WERI-Rb-1 (cell line): ENCODE data around the gene GRK4.
"Not testable (repeated sequence)": the region's sequence is repeated elsewhere in the genome, so short reads cannot be mapped to it uniquely, and the experiment has no call there.

Experiments used
- DNase-seq: peaks from one replicate; pipeline ENCODE4 v3.0.0-alpha.2; 2020
- H3K27ac ChIP-seq: fragments of 250-450 bp; sonication (Bioruptor Pico); 2 replicates; pipeline ENCODE4 v1.5.1; 2020; ENCODE audit warnings: mild to moderate bottlenecking, moderate library complexity
- H3K27me3 ChIP-seq: fragments of 250-450 bp; sonication (Bioruptor Pico); 2 replicates; pipeline ENCODE4 v1.5.1; 2021; ENCODE audit warnings: mild to moderate bottlenecking, low read depth, moderate library complexity; ENCODE audit not compliant: insufficient read depth, severe bottlenecking
- H3K36me3 ChIP-seq: fragments of 250-450 bp; sonication (Bioruptor Pico); 2 replicates; pipeline ENCODE4 v1.5.1; 2020; ENCODE audit warnings: mild to moderate bottlenecking, moderate library complexity
- H3K4me3 ChIP-seq: 2 replicates; pipeline ENCODE4 v1.5.1; 2011; ENCODE audit warnings: low read depth, mild to moderate bottlenecking, control low read depth, low read length
- H3K9me3 ChIP-seq: fragments of 250-450 bp; sonication (Bioruptor Pico); 2 replicates; pipeline ENCODE4 v1.5.1; 2021; ENCODE audit warnings: mild to moderate bottlenecking, moderate library complexity; ENCODE audit not compliant: severe bottlenecking
- TF ChIP-seq, protein P1 (sequence below): IDR thresholded peaks from 2 replicates; pipeline ENCODE4 v1.5.1; 2011; ENCODE audit warnings: low read depth, mild to moderate bottlenecking, control low read depth, inconsistent platforms, low read length

The GRK4 gene

DNA sequence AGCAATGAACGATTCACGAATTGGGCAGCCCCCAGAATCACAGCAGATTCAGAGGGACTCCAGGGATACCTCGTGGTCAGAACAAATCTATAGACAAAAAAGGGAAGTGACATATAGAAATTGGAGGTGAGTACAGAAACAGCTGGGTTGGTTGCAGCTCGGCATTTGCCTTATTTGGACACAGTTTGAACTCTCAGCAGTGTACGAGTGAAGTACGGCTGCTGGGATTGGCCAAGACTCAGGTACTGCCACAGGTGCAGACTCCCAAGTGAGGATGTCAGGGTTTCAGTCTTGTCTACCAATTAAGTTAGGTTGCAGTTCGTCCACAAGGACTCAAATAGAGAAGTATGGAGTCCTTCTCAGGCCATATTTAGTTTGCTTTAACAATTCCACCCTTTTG is 82.8 kb downstream of the GRK4 start:
- Histone ChIP-seq H3K27me3 (no peaks in the 10 kb centered on the region), H3K4me3 (no peak overlapping the region), H3K36me3 (no peaks in the 10 kb centered on the region), H3K9me3 (no peaks in the 10 kb centered on the region), H3K27ac (no peak overlapping the region)
- TF ChIP-seq, protein P1, sequence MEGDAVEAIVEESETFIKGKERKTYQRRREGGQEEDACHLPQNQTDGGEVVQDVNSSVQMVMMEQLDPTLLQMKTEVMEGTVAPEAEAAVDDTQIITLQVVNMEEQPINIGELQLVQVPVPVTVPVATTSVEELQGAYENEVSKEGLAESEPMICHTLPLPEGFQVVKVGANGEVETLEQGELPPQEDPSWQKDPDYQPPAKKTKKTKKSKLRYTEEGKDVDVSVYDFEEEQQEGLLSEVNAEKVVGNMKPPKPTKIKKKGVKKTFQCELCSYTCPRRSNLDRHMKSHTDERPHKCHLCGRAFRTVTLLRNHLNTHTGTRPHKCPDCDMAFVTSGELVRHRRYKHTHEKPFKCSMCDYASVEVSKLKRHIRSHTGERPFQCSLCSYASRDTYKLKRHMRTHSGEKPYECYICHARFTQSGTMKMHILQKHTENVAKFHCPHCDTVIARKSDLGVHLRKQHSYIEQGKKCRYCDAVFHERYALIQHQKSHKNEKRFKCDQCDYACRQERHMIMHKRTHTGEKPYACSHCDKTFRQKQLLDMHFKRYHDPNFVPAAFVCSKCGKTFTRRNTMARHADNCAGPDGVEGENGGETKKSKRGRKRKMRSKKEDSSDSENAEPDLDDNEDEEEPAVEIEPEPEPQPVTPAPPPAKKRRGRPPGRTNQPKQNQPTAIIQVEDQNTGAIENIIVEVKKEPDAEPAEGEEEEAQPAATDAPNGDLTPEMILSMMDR, result no peak
- DNase-seq, result no peak

DNA sequence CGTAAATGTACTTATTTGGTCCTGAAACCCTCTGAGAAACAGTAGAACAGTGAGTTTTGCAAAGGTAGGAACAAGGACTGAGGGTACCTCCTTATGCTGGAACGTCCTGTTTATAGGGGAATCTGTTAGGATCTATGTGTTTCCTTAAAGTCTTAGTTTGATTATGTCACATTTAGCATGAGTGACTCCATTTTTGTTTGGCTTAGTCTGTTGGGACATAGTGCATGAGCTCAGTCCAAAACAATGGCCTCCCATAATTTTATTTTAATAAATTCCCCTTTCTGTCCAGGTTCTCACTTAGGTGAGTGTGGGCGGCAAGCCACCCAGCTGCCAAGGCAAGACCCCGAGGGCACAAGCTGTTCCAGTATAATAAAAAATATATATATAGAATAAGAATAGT is 83.3 kb downstream of the GRK4 start:
- Histone ChIP-seq H3K27ac (no peak overlapping the region), H3K4me3 (no peak overlapping the region), H3K9me3 (no peaks in the 10 kb centered on the region), H3K36me3 (no peaks in the 10 kb centered on the region), H3K27me3 (no peaks in the 10 kb centered on the region)
- TF ChIP-seq, protein P1, result no peak
- no peak for DNase-seq

DNA sequence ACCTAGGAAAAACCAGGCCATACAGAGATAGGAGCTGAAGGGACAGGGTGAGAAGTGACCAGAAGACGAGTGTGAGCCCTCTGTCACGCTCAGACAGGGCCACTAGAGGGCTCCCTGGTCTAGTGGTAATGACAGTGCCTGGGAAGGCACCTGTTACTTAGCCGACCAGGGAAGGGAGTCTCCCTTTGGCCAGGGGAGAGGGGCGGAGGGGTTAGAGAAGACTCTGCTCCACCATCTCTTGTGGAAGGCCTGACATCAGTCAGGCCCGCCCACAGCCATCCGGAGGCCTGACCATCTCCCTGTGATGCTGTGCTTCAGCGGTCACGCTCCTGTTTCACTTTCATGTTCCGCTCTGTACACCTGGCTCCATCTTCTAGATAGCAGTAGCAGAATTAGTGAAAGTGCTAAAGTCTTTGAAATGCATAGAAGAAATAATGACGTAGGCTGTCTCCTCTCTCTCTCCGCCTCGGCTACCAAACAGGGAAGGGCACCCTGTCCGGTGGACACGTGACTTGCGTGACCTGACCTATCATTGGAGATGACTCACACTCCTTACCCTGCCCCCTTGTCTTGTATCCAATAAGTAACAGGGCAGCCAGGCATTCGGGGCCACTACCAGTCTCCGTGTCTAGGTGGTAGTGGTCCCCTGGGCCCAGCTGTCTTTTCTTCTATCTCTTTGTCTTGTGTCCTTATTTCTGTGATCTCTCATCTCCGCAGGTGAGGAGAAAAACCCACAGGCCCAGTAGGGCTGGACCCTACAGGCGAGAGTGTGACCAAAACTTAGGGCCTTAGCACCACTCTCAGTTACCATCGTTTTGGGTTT is 84.3 kb downstream of the GRK4 start:
- no peaks in the 10 kb centered on the region for H3K27me3 ChIP-seq
- no peaks in the 10 kb centered on the region for H3K36me3 ChIP-seq
- H3K27ac ChIP-seq, result no peak overlapping the region
- DNase-seq, result peak; percentile 88
- H3K4me3 ChIP-seq, result no peak overlapping the region
- peaks cover 2% of the 10 kb centered on the region for H3K9me3 ChIP-seq
- TF ChIP-seq, protein P1, result peak; percentile 91

DNA sequence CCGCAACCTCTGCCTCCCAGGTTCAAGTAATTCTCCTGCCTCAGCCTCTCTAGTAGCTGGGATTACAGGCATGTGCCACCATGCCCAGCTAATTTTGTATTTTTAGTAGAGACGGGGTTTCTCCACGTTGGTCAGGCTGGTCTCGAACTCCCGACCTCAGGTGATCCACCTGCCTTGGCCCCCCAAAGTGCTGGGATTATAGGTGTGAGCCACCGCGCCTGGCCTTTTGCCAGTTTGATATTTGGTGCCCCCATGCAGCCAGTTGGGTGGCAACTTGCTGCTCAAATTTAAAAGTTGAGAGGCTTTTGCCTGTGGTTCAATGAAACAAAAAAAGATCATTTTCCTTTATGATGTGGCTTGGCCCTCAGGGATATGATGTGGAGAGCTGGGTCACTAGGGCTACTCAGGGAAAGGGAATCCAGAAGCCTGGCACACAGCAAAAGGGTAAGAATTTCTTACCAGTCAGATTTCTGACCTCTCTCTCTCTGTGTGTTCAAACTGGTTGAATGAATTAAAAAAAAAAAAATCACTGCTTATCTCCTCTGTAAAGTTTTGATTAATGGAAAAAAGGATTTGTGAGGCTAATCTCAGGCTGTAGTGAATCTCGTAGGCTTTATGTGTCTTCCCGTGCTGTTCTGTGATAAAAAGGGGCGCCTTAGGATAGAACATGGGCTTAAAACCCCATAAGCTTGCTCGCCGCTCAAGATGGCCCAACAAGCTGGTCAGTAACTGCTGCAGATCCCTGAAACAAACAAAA is 87.9 kb downstream of the GRK4 start:
- H3K27ac ChIP-seq, DNase-seq, H3K27me3 ChIP-seq, H3K4me3 ChIP-seq, H3K36me3 ChIP-seq: not testable (repeated sequence)
- H3K9me3 ChIP-seq, result peaks cover 23% of the 10 kb centered on the region

DNA sequence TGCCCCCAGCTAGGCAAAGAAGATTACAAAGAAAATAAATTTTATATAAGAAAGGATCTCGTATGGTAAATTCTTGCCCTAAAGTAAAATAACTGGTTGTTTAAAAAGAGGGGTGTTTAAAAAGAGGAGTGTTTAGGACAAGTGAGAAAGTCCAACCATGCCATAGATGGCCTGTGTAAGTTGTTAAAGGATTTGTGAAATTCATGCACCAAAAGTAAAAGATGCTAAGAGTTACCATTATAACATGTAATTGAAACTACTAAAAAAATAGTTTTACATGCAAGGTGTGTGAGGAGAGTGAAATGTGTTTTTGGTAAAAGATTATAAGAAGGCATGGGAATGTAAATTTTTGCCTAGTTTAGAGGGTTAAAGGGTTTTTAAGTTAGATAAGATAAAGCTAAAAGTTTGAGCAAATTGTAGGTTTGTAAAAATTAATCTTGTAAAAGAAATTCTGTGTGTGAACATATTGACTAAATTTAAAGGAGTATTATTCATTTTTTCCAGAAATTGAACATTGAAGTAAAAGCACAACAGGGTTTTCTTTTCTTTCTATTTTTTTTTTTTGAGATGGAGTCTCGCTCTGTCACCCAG is 90.9 kb downstream of the GRK4 start:
- TF ChIP-seq, protein P1, result no peak
- no peaks in the 10 kb centered on the region for H3K27me3 ChIP-seq
- H3K9me3 ChIP-seq, result peaks cover 25% of the 10 kb centered on the region
- no peaks in the 10 kb centered on the region for H3K36me3 ChIP-seq
- H3K4me3 ChIP-seq, result no peak overlapping the region
- DNase-seq, result no peak
- no peak overlapping the region for H3K27ac ChIP-seq

DNA sequence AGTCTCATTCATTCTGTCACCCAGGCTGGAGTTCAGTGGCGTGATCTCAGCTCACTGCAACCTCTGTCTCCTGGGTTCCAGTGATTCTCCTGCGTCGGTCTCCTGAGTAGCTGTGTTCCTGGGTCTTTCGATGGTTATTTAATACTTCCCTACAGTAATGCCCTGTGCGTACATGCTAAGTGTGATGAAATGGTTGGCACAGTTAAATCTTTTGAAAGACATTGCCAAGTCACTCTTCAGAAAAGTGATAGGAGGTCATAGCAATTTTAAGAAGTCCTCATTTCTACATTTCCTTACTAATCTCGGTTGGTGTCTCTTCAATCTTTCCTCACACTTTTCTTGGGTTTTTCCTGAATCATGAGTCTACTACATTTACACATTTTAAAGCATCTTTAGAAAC is 96.6 kb downstream of the GRK4 start:
- Histone ChIP-seq H3K4me3 (no peak overlapping the region), H3K27me3 (no peaks in the 10 kb centered on the region), H3K27ac (no peak overlapping the region), H3K36me3 (no peaks in the 10 kb centered on the region), H3K9me3 (peaks cover 8% of the 10 kb centered on the region)
- TF ChIP-seq, protein P1, result no peak
- no peak for DNase-seq
